HepG2 (cell line): ENCODE results near the gene SDC4. TPM values are rescaled to one million over a fixed set of nuclear protein-coding genes. Genes with fewer than 3 reads are reported as not detected.

ENCODE experiments used
- AHR ChIP-seq: IDR thresholded peaks from 2 replicates; pipeline ENCODE4 v1.6.1; 2018; ENCODE audit warnings: missing genetic modification reagents, missing compliant biosample characterization
- EED ChIP-seq: sonication (generic); formaldehyde crosslinking; IDR thresholded peaks from 2 replicates; pipeline ENCODE4 v1.5.0; 2020; ENCODE audit warnings: mild to moderate bottlenecking, missing genetic modification reagents
- ESRRA ChIP-seq: sonication (generic); formaldehyde crosslinking; IDR thresholded peaks from 2 replicates; pipeline ENCODE4 v1.5.1; 2020; ENCODE audit warnings: mild to moderate bottlenecking, low read depth, missing genetic modification reagents
- HMG20B ChIP-seq: conservative IDR thresholded peaks from 2 replicates; pipeline ENCODE4 v1.6.1; 2016; ENCODE audit warnings: missing genetic modification reagents, missing compliant biosample characterization
- PRMT3 ChIP-seq: sonication (generic); formaldehyde crosslinking; IDR thresholded peaks from 2 replicates; pipeline ENCODE4 v1.8.1; 2022; ENCODE audit warnings: low read depth, mild to moderate bottlenecking, moderate library complexity, missing genetic modification reagents, borderline replicate concordance
- SETDB1 ChIP-seq: sonication (generic); formaldehyde crosslinking; IDR thresholded peaks from 2 replicates; pipeline ENCODE4 v1.5.1; 2020; ENCODE audit warnings: missing genetic modification reagents, mild to moderate bottlenecking, borderline replicate concordance
- SIX4 ChIP-seq: sonication (generic); formaldehyde crosslinking; IDR thresholded peaks from 2 replicates; pipeline ENCODE4 v1.4.0; 2020; ENCODE audit warnings: missing genetic modification reagents
- TBX2 ChIP-seq: sonication (generic); formaldehyde crosslinking; IDR thresholded peaks from 2 replicates; pipeline ENCODE4 v1.5.0; 2020; ENCODE audit warnings: missing genetic modification reagents, mild to moderate bottlenecking, borderline replicate concordance
- TEAD2 ChIP-seq: sonication (generic); formaldehyde crosslinking; IDR thresholded peaks from 2 replicates; pipeline ENCODE4 v1.9.0; 2021; ENCODE audit warnings: missing genetic modification reagents
- ZBTB40 ChIP-seq, 2 experiments: fragments of 450-650 bp in 1 of 2; sonication (generic) in 1 of 2; formaldehyde crosslinking in 1 of 2; IDR thresholded peaks; 2 replicates each; pipeline versions ENCODE4 v1.6.1 to v1.8.0; 2016 to 2022; ENCODE audit warnings: antibody characterized with exemption in 1 of 2, mild to moderate bottlenecking in 1 of 2, missing genetic modification reagents in 1 of 2
- ZBTB43 ChIP-seq: sonication (generic); formaldehyde crosslinking; conservative IDR thresholded peaks from 2 replicates; pipeline ENCODE4 v1.4.0; 2020; ENCODE audit warnings: missing genetic modification reagents
- ZFY ChIP-seq: sonication (generic); formaldehyde crosslinking; IDR thresholded peaks from 2 replicates; pipeline ENCODE4 v1.4.0; 2020; ENCODE audit warnings: missing genetic modification reagents
- ZNF619 ChIP-seq: sonication (generic); formaldehyde crosslinking; IDR thresholded peaks from 2 replicates; pipeline ENCODE4 v1.4.0; 2020; ENCODE audit warnings: mild to moderate bottlenecking, missing genetic modification reagents
- ZNF766 ChIP-seq: sonication (generic); formaldehyde crosslinking; IDR thresholded peaks from 2 replicates; pipeline ENCODE4 v1.5.0; 2020; ENCODE audit warnings: missing genetic modification reagents, borderline replicate concordance
- ZNF777 ChIP-seq: sonication (generic); formaldehyde crosslinking; IDR thresholded peaks from 2 replicates; pipeline ENCODE4 v1.4.0; 2020; ENCODE audit warnings: missing genetic modification reagents
- ZNF784 ChIP-seq: sonication (generic); formaldehyde crosslinking; IDR thresholded peaks from 2 replicates; pipeline ENCODE4 v1.5.1; 2020; ENCODE audit warnings: missing genetic modification reagents, mild to moderate bottlenecking, borderline replicate concordance
- ZNF790 ChIP-seq: sonication (generic); formaldehyde crosslinking; IDR thresholded peaks from 2 replicates; pipeline ENCODE4 v1.8.0; 2022; ENCODE audit warnings: missing genetic modification reagents, mild to moderate bottlenecking, borderline replicate concordance
- polyA plus RNA-seq, 8 experiments: library from polyadenylated mRNA; depleted of rRNA in 3 of 8; stranded (reverse) in 7 of 8; unstranded in 1 of 8; fragments of >200 nt; fragmentation: Illumina TruSeq in 4 of 8; extraction: Trizol in 4 of 8; gene quantifications; 2 replicates each; pipeline versions ENCODE4 v1.2.1 to v1.2.3, GENCODE V29; 2011 to 2016; ENCODE audit warnings: low read depth in 4 of 8, missing spikeins in 1 of 8, mixed read lengths in 1 of 8; ENCODE audit not compliant: insufficient read depth in 1 of 8
- total RNA-seq, 5 experiments: library from RNA; depleted of rRNA; stranded (reverse); fragments of >200 nt; fragmentation: Illumina TruSeq; extraction: Trizol; gene quantifications; 2 replicates each; pipeline ENCODE4 v1.2.3, GENCODE V29; 2016; ENCODE audit warnings: low read depth in 1 of 5

Gene SDC4
- total and polyA plus RNA-seq, 2 of the 13 experiments (the other 11 are each of a cell fraction or from before 2014, with no cell fraction given): 49.0 to 65.1 TPM

GRCh38 chr20:45347936-45348778 lies at the start of gene SDC4 (continued):
- peak; percentile 58; the same call in 1 of the 2 replicates for TF ChIP-seq ZBTB43 (CRISPR knock-in tag)
- TF ChIP-seq EED (CRISPR knock-in tag): no peak
- peak; percentile 30; the same call in 1 of the 2 replicates for TF ChIP-seq ZNF777 (CRISPR knock-in tag)
- peak; percentile 73; the same call in 1 of the 2 replicates for TF ChIP-seq TBX2 (CRISPR knock-in tag)
- TF ChIP-seq ZNF766 (CRISPR knock-in tag): peak; percentile 47; the same call in 1 of the 2 replicates
- peak; percentile 88 for TF ChIP-seq AHR (CRISPR knock-in tag)
- peak; percentile 73; the same call in 1 of the 2 replicates for TF ChIP-seq ESRRA (CRISPR knock-in tag)
- peak; percentile 91 for TF ChIP-seq PRMT3 (CRISPR knock-in tag)
- peak; percentile 77 for TF ChIP-seq ZFY
- 0 out of 2 replicates have a peak, but pooled peaks have one; percentile 28 for TF ChIP-seq TEAD2 (CRISPR knock-in tag)
- peak; percentile 30; the same call in 1 of the 2 replicates for TF ChIP-seq ZNF619 (CRISPR knock-in tag)
- TF ChIP-seq SIX4 (CRISPR knock-in tag): no peak
- TF ChIP-seq ZNF784 (CRISPR knock-in tag): 0 out of 2 replicates have a peak, but pooled peaks have one; percentile 39
- no peak for TF ChIP-seq HMG20B (CRISPR knock-in tag)
- no peak for TF ChIP-seq ZBTB40 (IDR thresholded peaks at IDR 0.05)
- TF ChIP-seq ZBTB40 (CRISPR knock-in tag; IDR thresholded peaks at IDR 0.05): peak; percentile 59; the same call in 1 of the 2 replicates
- no peak for TF ChIP-seq SETDB1
- TF ChIP-seq ZNF790 (CRISPR knock-in tag): peak; percentile 48; the same call in 1 of the 2 replicates
